ENCODE results near the gene PPT2. TPM values are rescaled to one million over a fixed set of nuclear protein-coding genes. Genes with fewer than 3 reads are reported as not detected.
A peak's percentile ranks its signal among the peaks of the same experiment; 100 is the strongest.
"Not testable (repeated sequence)": the region's sequence is repeated elsewhere in the genome, so short reads cannot be mapped to it uniquely, and the experiment has no call there.

Gene PPT2
- total RNA-seq, 1 experiment from 2014 or later: 46.3 TPM

DNA sequence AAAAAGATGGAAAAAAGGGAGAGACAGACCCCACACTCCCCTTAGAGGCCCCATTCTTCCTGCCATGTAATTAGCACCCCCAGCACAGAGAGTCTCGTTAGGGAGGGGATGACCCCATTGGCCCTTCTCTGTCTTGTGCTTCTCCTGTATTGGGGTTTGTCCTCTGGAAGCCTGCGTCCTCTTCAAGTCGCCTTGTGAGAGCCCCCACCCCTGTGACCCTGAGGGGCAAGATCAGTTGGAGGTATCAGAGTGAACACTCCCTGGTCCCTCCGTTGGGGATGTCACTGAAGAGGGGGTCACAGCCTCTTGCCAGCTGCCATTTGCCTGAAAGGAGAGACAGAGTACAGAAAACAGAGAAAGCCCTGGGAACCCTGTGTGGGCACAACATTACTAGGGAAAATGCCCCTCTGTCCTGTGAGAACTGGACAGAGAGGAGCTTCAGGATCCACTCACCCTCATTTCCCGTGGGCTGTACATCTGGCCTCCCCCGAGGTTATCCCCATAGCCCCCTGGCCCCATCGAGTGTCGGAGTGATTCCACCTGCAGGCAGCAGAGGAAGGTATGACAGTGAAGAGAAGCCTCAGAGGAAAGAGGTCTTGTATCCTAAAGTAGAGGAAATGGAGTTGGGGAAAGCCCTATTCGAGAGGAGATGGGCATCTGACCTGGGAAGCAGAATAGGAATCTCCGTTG lies 32.4 kb downstream of the PPT2 start:
- not testable (repeated sequence) for DNase-seq; H3K4me1 ChIP-seq (ENCODE audit: insufficient read depth, low read length); H4K5ac ChIP-seq (ENCODE audit: insufficient read length, low read depth, low read length); H2BK20ac ChIP-seq (ENCODE audit: low read depth, low read length, poor library complexity, severe bottlenecking); H2BK15ac ChIP-seq (ENCODE audit: low read depth, low read length); H4K8ac ChIP-seq (replicated peaks; ENCODE audit: insufficient read length, low read depth, low read length); H3K18ac ChIP-seq (ENCODE audit: insufficient read length, low read depth, low read length); H3K14ac ChIP-seq (ENCODE audit: insufficient read depth, low read length); H3K56ac ChIP-seq (ENCODE audit: insufficient read length, low read depth, low read length); H3K23ac ChIP-seq (ENCODE audit: insufficient read length, low read depth, low read length); H3K9me3 Mint-ChIP-seq; H3K9ac ChIP-seq (ENCODE audit: extremely low read depth, insufficient read length, low read length); H3K27ac ChIP-seq (ENCODE audit: insufficient read length, low read depth, low read length); H2BK120ac ChIP-seq (ENCODE audit: low read depth, low read length, poor library complexity, severe bottlenecking); H3K23me2 ChIP-seq (ENCODE audit: insufficient read length, low read depth, low read length, poor library complexity, severe bottlenecking); H3K9me3 ChIP-seq (ENCODE audit: control insufficient read depth, low read depth, low read length); H2BK12ac ChIP-seq (ENCODE audit: insufficient read length, low read depth, low read length); H2AK5ac ChIP-seq (ENCODE audit: insufficient read length, low read length); H3K4ac ChIP-seq (ENCODE audit: low read depth, low read length); H3T11ph ChIP-seq (ENCODE audit: low read length); H2AFZ ChIP-seq (ENCODE audit: low read length); H3K27me3 Mint-ChIP-seq (ENCODE audit: low read depth); H3K79me1 ChIP-seq (ENCODE audit: insufficient read depth, low read depth, low read length, poor library complexity, severe bottlenecking); H3K79me2 ChIP-seq (ENCODE audit: insufficient read depth, low read length); H3K27me3 ChIP-seq (ENCODE audit: insufficient read depth, low read length); H4K91ac ChIP-seq (ENCODE audit: insufficient read length, low read depth, low read length); H4K20me1 ChIP-seq (ENCODE audit: control insufficient read depth, insufficient read depth, insufficient read length); H2BK5ac ChIP-seq (ENCODE audit: insufficient read length, low read length); H3K4me2 ChIP-seq (ENCODE audit: insufficient read depth, insufficient read length, low read length)
- peak overlapping the region; percentile 32 to 90 (median 75); a peak in 5 of 7 replicates for H3K27ac Mint-ChIP-seq
- peaks cover 14 to 62% (median 48%) of the 10 kb centered on the region in 3 experiments; a peak in 6 of 7 replicates for H3K36me3 Mint-ChIP-seq (ENCODE audit: insufficient read depth in 1 of 3, low read depth in 3 of 3)
- H3K4me1 Mint-ChIP-seq: peaks cover 24 to 38% of the 10 kb centered on the region in 2 experiments
- no CpG with 5 or more reads among the region's 10 CpGs for WGBS (ENCODE audit: extremely low coverage, insufficient read length, low lambda C conversion rate)
- H3K4me3 Mint-ChIP-seq: peak overlapping the region in 1 of 2 experiments; percentile 56; a peak in 2 of 5 replicates
